OCI-LY3 (cell line): ENCODE data around the gene SLC1A4.

Experiments
- EZH2phosphoT487 ChIP-seq: fragments of 200-600 bp; shearing (Covaris generic); IDR thresholded peaks from 2 replicates; pipeline ENCODE4 v1.6.1; 2018; ENCODE audit warnings: antibody characterized with exemption, mixed run types, low read depth
- TF ChIP-seq, protein P1 (sequence below): fragments of 200-600, 300-600 bp; sonication (generic); IDR thresholded peaks from 2 replicates; pipeline ENCODE4 v1.5.1; 2014; ENCODE audit warnings: antibody characterized with exemption, low read length, low read depth

DNA sequence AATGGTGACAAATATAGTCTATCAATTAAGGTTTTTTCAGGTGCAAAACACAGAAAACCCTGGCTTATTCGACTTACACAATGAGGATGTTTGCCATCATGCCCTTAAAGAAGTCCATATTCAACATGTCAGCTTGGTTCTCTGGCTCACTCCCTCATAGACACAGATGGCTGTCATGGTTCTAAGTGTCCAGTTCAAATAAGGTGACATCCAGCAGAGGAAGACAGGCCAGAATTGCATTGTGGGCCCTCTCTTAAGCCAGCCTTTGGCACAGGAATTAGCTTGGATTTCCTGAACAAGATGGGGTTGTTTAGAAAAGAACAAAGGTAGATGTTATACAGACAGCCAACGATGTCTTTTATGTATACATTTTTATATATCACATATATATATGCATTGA is 18.7 kb upstream of the SLC1A4 start:
- TF ChIP-seq, protein P1, sequence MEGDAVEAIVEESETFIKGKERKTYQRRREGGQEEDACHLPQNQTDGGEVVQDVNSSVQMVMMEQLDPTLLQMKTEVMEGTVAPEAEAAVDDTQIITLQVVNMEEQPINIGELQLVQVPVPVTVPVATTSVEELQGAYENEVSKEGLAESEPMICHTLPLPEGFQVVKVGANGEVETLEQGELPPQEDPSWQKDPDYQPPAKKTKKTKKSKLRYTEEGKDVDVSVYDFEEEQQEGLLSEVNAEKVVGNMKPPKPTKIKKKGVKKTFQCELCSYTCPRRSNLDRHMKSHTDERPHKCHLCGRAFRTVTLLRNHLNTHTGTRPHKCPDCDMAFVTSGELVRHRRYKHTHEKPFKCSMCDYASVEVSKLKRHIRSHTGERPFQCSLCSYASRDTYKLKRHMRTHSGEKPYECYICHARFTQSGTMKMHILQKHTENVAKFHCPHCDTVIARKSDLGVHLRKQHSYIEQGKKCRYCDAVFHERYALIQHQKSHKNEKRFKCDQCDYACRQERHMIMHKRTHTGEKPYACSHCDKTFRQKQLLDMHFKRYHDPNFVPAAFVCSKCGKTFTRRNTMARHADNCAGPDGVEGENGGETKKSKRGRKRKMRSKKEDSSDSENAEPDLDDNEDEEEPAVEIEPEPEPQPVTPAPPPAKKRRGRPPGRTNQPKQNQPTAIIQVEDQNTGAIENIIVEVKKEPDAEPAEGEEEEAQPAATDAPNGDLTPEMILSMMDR = no peak
- no peak for TF ChIP-seq EZH2phosphoT487
